HG03196 (cell line): Measurements from ENCODE around the gene STARD3NL.
"Not testable (repeated sequence)": the region's sequence is repeated elsewhere in the genome, so short reads cannot be mapped to it uniquely, and the experiment has no call there.

Experiments used
- ATAC-seq: cut with Tn5 transposase; IDR thresholded peaks from one replicate; pipeline ENCODE4 v1.9.1; 2021; ENCODE audit not compliant: unreplicated experiment

STARD3NL gene

DNA sequence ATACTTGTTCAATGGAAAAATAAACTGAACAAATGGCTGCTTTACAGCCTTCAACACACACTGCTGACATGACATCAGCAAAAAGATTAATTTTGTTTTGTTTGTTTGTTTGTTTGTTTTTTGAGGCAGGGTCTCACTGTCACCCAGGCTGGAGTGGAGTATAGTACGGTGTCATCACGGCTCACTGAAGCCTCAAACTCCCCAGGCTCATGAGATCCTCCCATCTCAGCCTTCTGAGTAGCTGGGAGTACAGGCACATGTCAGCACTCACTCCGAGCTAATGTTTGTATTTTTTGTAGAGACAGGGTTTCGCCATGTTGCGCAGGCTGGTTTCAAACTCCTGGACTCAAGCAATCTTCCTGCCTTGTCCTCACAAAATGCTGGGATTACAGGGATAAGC, 84.5 kb downstream of the STARD3NL start:
- ATAC-seq, result no peak

- ATAC-seq, result not testable (repeated sequence)
These were observed 85.2 kb downstream of the STARD3NL start for GRCh38 chr7:38263274-38263673.

DNA sequence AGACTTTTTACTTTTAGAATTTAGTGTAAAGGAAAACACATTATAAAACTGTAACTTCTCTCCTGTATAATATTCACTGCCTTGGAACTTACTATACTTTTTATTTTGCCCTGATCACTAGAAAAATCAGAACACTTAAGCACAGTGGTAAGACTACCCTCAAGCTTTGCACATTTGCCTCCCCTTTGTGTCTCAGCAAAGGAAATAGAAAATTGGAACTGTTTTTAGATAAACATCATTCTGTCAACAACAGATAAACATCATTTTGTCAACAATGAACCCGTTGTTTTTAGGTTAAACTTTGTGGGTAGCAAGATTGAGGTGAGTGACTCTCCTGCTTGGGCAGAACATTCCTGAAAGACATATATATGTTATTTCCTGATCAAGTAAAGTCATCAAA, 86.6 kb downstream of the STARD3NL start:
- ATAC-seq, result not testable (repeated sequence)

- ATAC-seq, result not testable (repeated sequence)
These were observed 87.9 kb downstream of the STARD3NL start for GRCh38 chr7:38265958-38266357.

DNA sequence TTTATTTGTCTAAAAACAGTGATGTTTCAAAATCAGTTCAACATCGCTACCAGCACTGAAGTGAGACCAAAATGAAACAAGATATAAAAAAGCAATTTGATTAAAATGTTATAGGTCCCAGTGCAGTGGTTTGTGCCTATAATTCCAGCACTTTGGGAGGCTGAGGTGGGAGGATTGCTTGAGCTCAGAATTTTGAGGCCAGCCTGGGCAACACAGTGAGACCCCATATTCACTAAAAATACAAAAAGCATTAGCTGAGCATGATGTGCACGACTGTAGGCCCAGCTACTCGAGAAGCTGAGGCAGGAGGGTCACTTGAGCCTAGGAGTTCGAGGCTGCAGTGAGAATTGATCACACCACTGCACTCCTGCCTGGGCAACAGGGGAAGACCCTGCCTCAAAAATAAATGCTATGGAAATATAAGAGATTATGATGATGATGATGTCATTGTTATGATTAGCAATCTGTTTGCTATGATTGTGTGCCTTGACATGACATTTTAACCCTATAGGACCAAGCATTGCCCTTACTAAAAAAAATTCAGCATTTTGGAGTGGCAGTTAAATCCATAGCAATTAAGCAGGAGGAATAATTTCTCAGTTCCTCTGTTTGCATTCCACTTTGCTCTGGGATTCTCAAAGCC, 91.8 kb downstream of the STARD3NL start:
- ATAC-seq, result not testable (repeated sequence)

GRCh38 chr7:38270405-38270804, 92.4 kb downstream of the STARD3NL start:
- ATAC-seq, result not testable (repeated sequence)

- ATAC-seq, result no peak
These were observed 95.4 kb downstream of the STARD3NL start, which contains the start of gene TARP for GRCh38 chr7:38273286-38273995. Gene TARP (minus strand): TSS chr7:38273636.

DNA sequence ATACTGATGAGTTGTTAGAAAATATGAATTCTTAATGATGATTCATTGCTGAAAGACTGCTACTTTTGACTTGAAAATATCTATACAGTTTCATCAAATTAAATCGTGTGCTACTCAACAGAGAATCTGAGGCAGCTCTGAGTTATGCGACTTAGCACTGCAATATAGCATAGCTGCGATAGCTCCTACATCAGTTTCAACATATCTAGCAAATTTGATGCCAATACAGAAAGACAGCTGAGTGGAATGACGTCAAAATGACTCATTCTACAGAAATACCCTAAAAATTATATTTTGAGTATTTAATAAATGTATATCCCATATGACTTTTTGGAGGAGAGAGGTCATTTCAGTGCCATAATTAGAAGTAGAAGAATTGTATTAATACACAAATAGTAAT, 96.4 kb downstream of the STARD3NL start:
- ATAC-seq, result no peak

- no peak for ATAC-seq
These were observed 97.0 kb downstream of the STARD3NL start for GRCh38 chr7:38274927-38275620.

DNA sequence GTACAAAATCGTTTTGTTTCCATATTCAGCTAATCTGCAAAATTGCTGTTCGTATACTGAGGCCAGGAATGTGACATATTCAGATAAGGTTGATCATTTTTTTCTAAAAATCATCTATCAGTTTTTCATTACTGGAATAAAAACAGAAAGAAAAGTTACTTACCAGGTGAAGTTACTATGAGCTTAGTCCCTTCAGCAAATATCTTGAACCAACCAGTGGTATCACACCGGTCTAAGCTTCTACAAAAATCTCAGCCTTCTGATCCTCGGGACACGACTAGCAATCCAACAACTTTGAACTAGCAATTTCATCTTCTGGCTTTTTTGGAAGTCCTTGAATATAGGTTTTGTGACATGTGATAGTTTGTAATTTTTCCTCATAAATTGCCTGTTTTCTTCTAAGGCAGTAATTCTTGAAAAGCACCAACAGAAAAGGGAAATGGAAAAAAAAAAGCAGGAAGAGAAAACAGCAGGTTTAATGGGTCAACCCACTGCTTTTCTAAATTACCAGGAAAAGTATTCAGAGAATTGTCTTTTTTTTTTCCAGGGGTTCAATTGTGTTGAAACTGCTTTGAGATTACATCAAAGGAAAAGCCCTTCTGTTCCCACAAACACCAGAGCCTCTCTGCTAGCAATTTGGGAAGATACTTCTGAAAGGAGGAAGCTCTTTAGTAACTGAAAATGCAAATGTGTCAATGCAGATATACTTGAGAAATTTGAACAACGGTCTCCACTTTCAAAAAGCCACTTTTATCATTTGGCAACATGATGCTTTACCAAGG, 98.2 kb downstream of the STARD3NL start:
- ATAC-seq, result no peak

GRCh38 chr7:38280000-38280399, 102.0 kb downstream of the STARD3NL start:
- ATAC-seq, result no peak
